Activated CD4-positive, alpha-beta T cell treated with anti-CD3 and anti-CD28 coated beads for 36 hours (primary cell): ENCODE results near the gene MAGI3. TPM values are rescaled to one million over a fixed set of nuclear protein-coding genes. Genes with fewer than 3 reads are reported as not detected.
"Not testable (repeated sequence)": the region's sequence is repeated elsewhere in the genome, so short reads cannot be mapped to it uniquely, and the experiment has no call there.

Source experiments
- ATAC-seq: fragments of 200-7000 bp; cut with Tn5 transposase; one replicate; pipeline ENCODE4 v1.10.0; 2021; ENCODE audit warnings: mild to moderate bottlenecking, moderate library complexity
- CTCF ChIA-PET: fragments of 350-600 bp; sonication (Branson Sonifier 250); formaldehyde crosslinking; loops from one replicate; lab custom pipeline; 2021; ENCODE audit warnings: antibody characterized with exemption; lab: Charles Lee
- POLR2A ChIA-PET: fragments of 350-600 bp; sonication (Branson Sonifier 250); formaldehyde crosslinking; loops from one replicate; lab custom pipeline; 2021; ENCODE audit warnings: antibody characterized with exemption, inconsistent platforms; lab: Charles Lee
- DNase-seq: peaks from one replicate; pipeline ENCODE4 v3.0.0-alpha.2; 2020
- H3K27ac Mint-ChIP-seq: one replicate; pipeline ENCODE4 v1.8.0; 2021; ENCODE audit warnings: mixed read lengths
- H3K27me3 Mint-ChIP-seq: one replicate; pipeline ENCODE4 v1.8.0; 2021; ENCODE audit warnings: mixed read lengths
- H3K36me3 Mint-ChIP-seq: one replicate; pipeline ENCODE4 v1.8.0; 2021; ENCODE audit warnings: low read depth, mixed read lengths
- H3K4me1 Mint-ChIP-seq: one replicate; pipeline ENCODE4 v1.8.0; 2021; ENCODE audit warnings: mixed read lengths
- H3K4me3 Mint-ChIP-seq: one replicate; pipeline ENCODE4 v1.8.0; 2021; ENCODE audit warnings: mild to moderate bottlenecking, moderate library complexity, mixed read lengths
- H3K9me3 Mint-ChIP-seq: one replicate; pipeline ENCODE4 v1.8.0; 2021; ENCODE audit warnings: low read depth, mixed read lengths
- intact Hi-C, 2 experiments: fragments of 100-400 bp; cut with DNase I in 1 of 2; cut with micrococcal nuclease in 1 of 2; formaldehyde crosslinking; loops; one replicate each; pipeline versions ENCODE4 v1.14.2 to v1.15.1; 2022 to 2024; cut with DNase I, micrococcal nuclease
- total RNA-seq, 2 experiments: library from RNA; stranded (reverse); gene quantifications; one replicate each; pipeline ENCODE4 v1.2.3, GENCODE V29; 2021

Gene MAGI3
- total RNA-seq, 2 experiments from 2014 or later, result 6.4 to 6.7 TPM

GRCh38 chr1:113545210-113545609 is 154.9 kb downstream of the MAGI3 start:
- no peaks in the 10 kb centered on the region for H3K27me3 Mint-ChIP-seq
- ChIA-PET POLR2A (no interaction called here), CTCF (no interaction called here)
- no peak overlapping the region for H3K27ac Mint-ChIP-seq
- intact Hi-C loops, result no loop called here
- DNase-seq, result no peak
- H3K36me3 Mint-ChIP-seq, result peaks cover 2% of the 10 kb centered on the region
- peaks cover 8% of the 10 kb centered on the region for H3K4me1 Mint-ChIP-seq
- H3K4me3 Mint-ChIP-seq, result no peak overlapping the region
- H3K9me3 Mint-ChIP-seq, result peaks cover 2% of the 10 kb centered on the region
- no peak for ATAC-seq

GRCh38 chr1:113545626-113546025 is 155.3 kb downstream of the MAGI3 start:
- Mint-ChIP-seq H3K36me3 (peaks cover 2% of the 10 kb centered on the region), H3K27me3 (no peaks in the 10 kb centered on the region), H3K9me3 (peaks cover 2% of the 10 kb centered on the region), H3K4me3 (no peak overlapping the region), H3K27ac (no peak overlapping the region), H3K4me1 (peaks cover 8% of the 10 kb centered on the region)
- ChIA-PET CTCF (no interaction called here), POLR2A (no interaction called here)
- DNase-seq (no peak), ATAC-seq (no peak)
- intact Hi-C loops, result no loop called here

GRCh38 chr1:113551728-113552127 is 161.4 kb downstream of the MAGI3 start:
- DNase-seq (no peak), ATAC-seq (no peak)
- Mint-ChIP-seq H3K36me3 (peaks cover 17% of the 10 kb centered on the region), H3K27ac (no peak overlapping the region), H3K9me3 (no peaks in the 10 kb centered on the region), H3K27me3 (no peaks in the 10 kb centered on the region), H3K4me3 (no peak overlapping the region), H3K4me1 (no peaks in the 10 kb centered on the region)
- CTCF ChIA-PET, result no interaction called here
- intact Hi-C loops, result no loop called here
- POLR2A ChIA-PET, result no interaction called here

- intact Hi-C loops, result no loop called here
Measured at GRCh38 chr1:113552244-113552643, 161.9 kb downstream of the MAGI3 start.

GRCh38 chr1:113557187-113557586 is 166.9 kb downstream of the MAGI3 start:
- intact Hi-C loops, result no loop called here
- H3K27ac Mint-ChIP-seq, result no peak overlapping the region
- peaks cover 20% of the 10 kb centered on the region for H3K9me3 Mint-ChIP-seq
- no peaks in the 10 kb centered on the region for H3K4me1 Mint-ChIP-seq
- DNase-seq, result no peak
- CTCF ChIA-PET, result no interaction called here
- POLR2A ChIA-PET, result no interaction called here
- no peak for ATAC-seq
- H3K27me3 Mint-ChIP-seq, result no peaks in the 10 kb centered on the region
- H3K36me3 Mint-ChIP-seq, result peaks cover 19% of the 10 kb centered on the region
- no peak overlapping the region for H3K4me3 Mint-ChIP-seq

More at GRCh38 chr1:113552244-113552643, 161.9 kb downstream of the MAGI3 start:
- H3K27me3 Mint-ChIP-seq, result no peaks in the 10 kb centered on the region
- ATAC-seq (no peak), DNase-seq (no peak)
- H3K9me3 Mint-ChIP-seq, result no peaks in the 10 kb centered on the region
- CTCF ChIA-PET, result no interaction called here
- peaks cover 17% of the 10 kb centered on the region for H3K36me3 Mint-ChIP-seq
- H3K4me3 Mint-ChIP-seq, result no peak overlapping the region
- H3K27ac Mint-ChIP-seq, result no peak overlapping the region
- POLR2A ChIA-PET, result interaction anchor here (0.6 kb wide), 1 partner anchor 219 kb away, joined by 3 read pairs; no protein-coding TSS in a partner anchor
- H3K4me1 Mint-ChIP-seq, result no peaks in the 10 kb centered on the region

- Mint-ChIP-seq H3K27me3 (no peaks in the 10 kb centered on the region), H3K36me3 (peaks cover 8% of the 10 kb centered on the region), H3K4me1 (no peaks in the 10 kb centered on the region), H3K9me3 (peaks cover 26% of the 10 kb centered on the region), H3K27ac (no peak overlapping the region), H3K4me3 (no peak overlapping the region)
- no peak for ATAC-seq
- ChIA-PET POLR2A (no interaction called here), CTCF (no interaction called here)
- no peak for DNase-seq
- intact Hi-C loops, result no loop called here
Measured at GRCh38 chr1:113565621-113566020, 175.3 kb downstream of the MAGI3 start.

- H3K36me3 Mint-ChIP-seq, result peaks cover 14% of the 10 kb centered on the region
- no peak overlapping the region for H3K27ac Mint-ChIP-seq
- POLR2A ChIA-PET, result no interaction called here
- CTCF ChIA-PET, result interaction anchor here (0.8 kb wide), 1 partner anchor 220 kb away, joined by 3 read pairs; no protein-coding TSS in a partner anchor
- H3K9me3 Mint-ChIP-seq, result peaks cover 35% of the 10 kb centered on the region
- H3K4me3 Mint-ChIP-seq, result no peak overlapping the region
- DNase-seq (no peak), ATAC-seq (no peak)
- no peaks in the 10 kb centered on the region for H3K27me3 Mint-ChIP-seq
- H3K4me1 Mint-ChIP-seq, result no peaks in the 10 kb centered on the region
- intact Hi-C loops, result no loop called here
Measured at GRCh38 chr1:113567427-113567826, 177.1 kb downstream of the MAGI3 start.

- intact Hi-C loops, ATAC-seq, POLR2A ChIA-PET, H3K27me3 Mint-ChIP-seq, H3K27ac Mint-ChIP-seq, CTCF ChIA-PET, H3K36me3 Mint-ChIP-seq, H3K4me1 Mint-ChIP-seq, DNase-seq, H3K4me3 Mint-ChIP-seq: not testable (repeated sequence)
- peaks cover 15% of the 10 kb centered on the region for H3K9me3 Mint-ChIP-seq
Measured at GRCh38 chr1:113575744-113576260, 185.5 kb downstream of the MAGI3 start.

GRCh38 chr1:113576271-113576670 is 186.0 kb downstream of the MAGI3 start:
- intact Hi-C loops, result no loop called here
- peaks cover 14% of the 10 kb centered on the region for H3K9me3 Mint-ChIP-seq
- no peak for ATAC-seq
- no peaks in the 10 kb centered on the region for H3K4me1 Mint-ChIP-seq
- no peak overlapping the region for H3K27ac Mint-ChIP-seq
- CTCF ChIA-PET, result no interaction called here
- POLR2A ChIA-PET, result no interaction called here
- H3K4me3 Mint-ChIP-seq, result no peak overlapping the region
- DNase-seq, result no peak
- peaks cover 5% of the 10 kb centered on the region for H3K36me3 Mint-ChIP-seq
- no peaks in the 10 kb centered on the region for H3K27me3 Mint-ChIP-seq

GRCh38 chr1:113579256-113580018 is 189.1 kb downstream of the MAGI3 start:
- no peak for ATAC-seq
- POLR2A ChIA-PET, result no interaction called here
- DNase-seq, result no peak
- H3K4me3 Mint-ChIP-seq, result no peak overlapping the region
- H3K27ac Mint-ChIP-seq, result no peak overlapping the region
- H3K36me3 Mint-ChIP-seq, result peaks cover 4% of the 10 kb centered on the region
- no peaks in the 10 kb centered on the region for H3K27me3 Mint-ChIP-seq
- CTCF ChIA-PET, result no interaction called here
- no peaks in the 10 kb centered on the region for H3K9me3 Mint-ChIP-seq
- intact Hi-C loops, result no loop called here
- no peaks in the 10 kb centered on the region for H3K4me1 Mint-ChIP-seq

GRCh38 chr1:113581323-113581722 is 191.0 kb downstream of the MAGI3 start:
- no peak overlapping the region for H3K27ac Mint-ChIP-seq
- intact Hi-C loops, result no loop called here

GRCh38 chr1:113582084-113582483 is 191.8 kb downstream of the MAGI3 start:
- no peaks in the 10 kb centered on the region for H3K4me1 Mint-ChIP-seq
- no peaks in the 10 kb centered on the region for H3K27me3 Mint-ChIP-seq
- peaks cover 10% of the 10 kb centered on the region for H3K36me3 Mint-ChIP-seq
- H3K27ac Mint-ChIP-seq, result no peak overlapping the region
- CTCF ChIA-PET, result interaction anchor here (0.7 kb wide), 1 partner anchor 1384 kb away, joined by 3 read pairs; no protein-coding TSS in a partner anchor
- POLR2A ChIA-PET, result no interaction called here
- no peaks in the 10 kb centered on the region for H3K9me3 Mint-ChIP-seq
- DNase-seq (no peak), ATAC-seq (no peak)
- no peak overlapping the region for H3K4me3 Mint-ChIP-seq
- intact Hi-C loops, result no loop called here

More at GRCh38 chr1:113581323-113581722, 191.0 kb downstream of the MAGI3 start:
- ATAC-seq (no peak), DNase-seq (no peak)
- Mint-ChIP-seq H3K4me3 (no peak overlapping the region), H3K4me1 (no peaks in the 10 kb centered on the region), H3K36me3 (peaks cover 10% of the 10 kb centered on the region), H3K9me3 (no peaks in the 10 kb centered on the region), H3K27me3 (no peaks in the 10 kb centered on the region)
- POLR2A ChIA-PET, result no interaction called here
- CTCF ChIA-PET, result no interaction called here
